ENCODE data around the gene ZNF576.
"Not testable (repeated sequence)": the region's sequence is repeated elsewhere in the genome, so short reads cannot be mapped to it uniquely, and the experiment has no call there.

Gene ZNF576

GRCh38 chr19:43628646-43629326 is 32.4 kb downstream of the ZNF576 start:
- DNase-seq, result no peak

GRCh38 chr19:43631491-43631890 is 35.1 kb downstream of the ZNF576 start:
- no peak for DNase-seq

GRCh38 chr19:43633520-43633919 is 37.1 kb downstream of the ZNF576 start:
- no peak for DNase-seq

GRCh38 chr19:43634068-43634467 is 37.7 kb downstream of the ZNF576 start:
- no peak for DNase-seq

- no peak for DNase-seq
Observed at GRCh38 chr19:43634506-43634871, 38.1 kb downstream of the ZNF576 start.

GRCh38 chr19:43634872-43635560 is 38.6 kb downstream of the ZNF576 start:
- DNase-seq, result no peak

- not testable (repeated sequence) for DNase-seq
Observed at GRCh38 chr19:43635561-43635940, 39.2 kb downstream of the ZNF576 start.

- no peak for DNase-seq
Observed at GRCh38 chr19:43636121-43636683, 39.8 kb downstream of the ZNF576 start.

GRCh38 chr19:43638214-43638994 is 42.0 kb downstream of the ZNF576 start:
- no peak for DNase-seq

GRCh38 chr19:43638995-43639518 is 42.7 kb downstream of the ZNF576 start:
- no peak for DNase-seq

- DNase-seq, result peak; percentile 31
Observed at GRCh38 chr19:43639519-43640423, 43.4 kb downstream of the ZNF576 start, which contains the start of gene CADM4. Gene CADM4, minus strand, starts transcription at chr19:43639850. Its CDS starts 60 bp downstream, at chr19:43639790.

- DNase-seq, result no peak
Observed at GRCh38 chr19:43640424-43640757, 44.0 kb downstream of the ZNF576 start.

GRCh38 chr19:43641333-43641732 is 44.9 kb downstream of the ZNF576 start:
- DNase-seq, result no peak

- DNase-seq, result no peak
Observed at GRCh38 chr19:43642531-43642930, 46.1 kb downstream of the ZNF576 start.

- DNase-seq, result no peak
Observed at GRCh38 chr19:43643326-43643725, 46.9 kb downstream of the ZNF576 start.

- DNase-seq, result no peak
Observed at GRCh38 chr19:43644181-43644580, 47.8 kb downstream of the ZNF576 start.

- DNase-seq, result no peak
Observed at GRCh38 chr19:43648633-43649032, 52.2 kb downstream of the ZNF576 start.

GRCh38 chr19:43649514-43649913 is 53.1 kb downstream of the ZNF576 start:
- DNase-seq, result no peak

- DNase-seq, result not testable (repeated sequence)
Observed at GRCh38 chr19:43650276-43650675, 53.9 kb downstream of the ZNF576 start.
